ENCODE data around the gene TP53BP1. TPM values are rescaled to one million over a fixed set of nuclear protein-coding genes. Genes with fewer than 3 reads are reported as not detected.
A peak's percentile ranks its signal among the peaks of the same experiment; 100 is the strongest.

TP53BP1 gene
- total RNA-seq, 1 experiment from 2014 or later: 54.1 TPM

DNA sequence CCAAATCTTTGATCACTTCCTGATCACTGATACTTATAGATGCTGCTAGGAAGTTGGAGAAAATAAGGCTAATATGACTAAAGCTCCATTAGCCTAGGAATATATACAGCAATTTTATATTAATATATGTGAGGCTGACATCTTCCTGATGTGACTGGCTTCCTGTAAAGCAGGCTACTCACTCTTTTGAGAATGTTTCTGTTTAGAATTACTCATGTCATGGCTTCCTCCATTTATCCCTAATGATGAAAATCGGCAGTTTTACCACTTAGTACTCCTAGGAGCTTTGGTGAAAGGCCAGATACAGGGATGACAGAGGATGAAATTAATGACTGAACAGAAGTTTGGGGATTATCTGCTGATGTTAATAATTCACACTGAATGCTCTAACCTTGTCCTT, 20.6 kb upstream of the TP53BP1 start:
- H3K4me1 ChIP-seq (ENCODE audit: control insufficient read depth in 1 of 2, insufficient read depth in 2 of 2, low read length in 2 of 2): peaks cover 21 to 31% of the 10 kb centered on the region in 2 experiments
- ChIA-PET POLR2A (no interaction called here), CTCF (interaction anchor here (1.1 to 1.6 kb wide), 3 partner anchors 9 to 37 kb away, joined by 3 to 8 read pairs (median 4); no protein-coding TSS in a partner anchor), RAD21 (ENCODE audit: low non-redundant PET in 1 of 2, low total read pairs in 2 of 2, uncharacterized antibody in 2 of 2, unreplicated experiment in 2 of 2) (interaction anchor here in 1 of 2 experiments (1.4 kb wide), 1 partner anchor 73 kb away, joined by 5 read pairs; no protein-coding TSS in a partner anchor)
- H3K9me2 ChIP-seq (ENCODE audit: insufficient read depth): no peaks in the 10 kb centered on the region
- no peak overlapping the region for H3K4me3 ChIP-seq (replicated peaks in 1 of 2; ENCODE audit: low read depth in 1 of 2, low read length in 2 of 2)
- no TSS peak for BruUV-seq (replicated peaks)
- no peak for TF ChIP-seq YY1 (IDR thresholded peaks at IDR 0.05; ENCODE audit: extremely low read depth, insufficient replicate concordance, low read depth, low read length)
- TF ChIP-seq EGR1 (IDR thresholded peaks at IDR 0.05; ENCODE audit: low read depth): no peak
- TF ChIP-seq SRF (IDR thresholded peaks at IDR 0.05; ENCODE audit: low read depth): no peak
- no peak overlapping the region for H3K27ac ChIP-seq (ENCODE audit: low read depth, low read length)
- H3K9me3 ChIP-seq (ENCODE audit: control insufficient read depth in 1 of 2, insufficient read depth in 1 of 2, low read depth in 1 of 2, low read length in 2 of 2): no peaks in the 10 kb centered on the region
- no peak overlapping the region for H2AFZ ChIP-seq (ENCODE audit: low read depth, low read length, poor library complexity, severe bottlenecking)
- no peaks in the 10 kb centered on the region for H3K79me2 ChIP-seq (ENCODE audit: insufficient read depth, low read length)
- ATAC-seq: no peak
- H3K36me3 ChIP-seq (ENCODE audit: control insufficient read depth in 1 of 2, insufficient read depth in 2 of 2, low read length in 2 of 2): no peaks in the 10 kb centered on the region
- H4K20me1 ChIP-seq (ENCODE audit: insufficient read depth): no peaks in the 10 kb centered on the region
- intact Hi-C loops (cut with micrococcal nuclease): no loop called here
- no peaks in the 10 kb centered on the region for H3K27me3 ChIP-seq (ENCODE audit: insufficient read depth, low read length)
- H3K9ac ChIP-seq (ENCODE audit: low read length): no peak overlapping the region
- no peak for DNase-seq (ENCODE audit: low read depth, low spot score)
- no peak overlapping the region for H3K4me2 ChIP-seq (ENCODE audit: low read length)

DNA sequence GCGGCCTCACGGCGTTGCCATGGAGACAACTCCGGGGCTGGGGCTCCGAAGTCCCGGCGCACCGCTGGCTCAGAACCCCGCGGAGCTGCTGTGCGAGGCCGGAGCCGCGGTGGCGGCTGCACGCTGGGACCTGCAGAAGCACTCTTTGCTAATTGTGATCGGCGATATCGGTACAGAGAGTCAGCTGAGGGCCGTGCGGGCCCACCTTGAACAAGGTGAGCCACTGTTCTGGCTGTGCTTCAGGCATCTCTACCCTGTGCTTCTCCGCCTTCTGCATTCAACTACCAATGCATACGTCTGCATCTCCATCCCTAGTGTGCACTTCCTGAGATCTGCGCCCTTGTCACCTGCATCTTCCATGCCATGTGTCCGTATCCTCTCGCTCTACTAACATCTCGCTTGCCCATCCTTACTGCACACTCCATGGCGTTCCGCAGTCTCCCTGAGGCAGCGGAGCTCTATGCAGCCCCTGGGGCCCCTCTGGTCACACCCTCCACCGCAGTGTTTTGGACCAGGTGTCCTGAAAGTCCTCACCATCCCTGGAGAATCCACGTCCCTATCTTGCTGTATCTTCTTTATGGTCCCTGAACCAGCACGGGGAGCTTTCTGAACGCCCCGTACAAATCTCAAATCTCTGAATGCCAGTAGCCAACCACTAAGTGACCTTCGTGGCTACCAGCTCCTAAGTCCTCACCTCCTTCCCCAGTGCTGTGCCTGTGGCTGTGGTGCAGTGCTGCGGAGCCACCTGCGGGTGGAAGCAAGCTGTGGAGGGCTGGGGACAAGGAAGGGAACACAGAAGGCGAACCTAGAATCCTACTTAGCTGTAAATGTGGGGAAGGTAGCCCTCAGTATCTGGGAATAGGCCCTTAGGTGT, 18.3 kb upstream of the TP53BP1 start:
- Histone ChIP-seq H3K36me3 (ENCODE audit: control insufficient read depth in 1 of 2, insufficient read depth in 2 of 2, low read length in 2 of 2) (no peaks in the 10 kb centered on the region), H4K20me1 (ENCODE audit: insufficient read depth) (no peaks in the 10 kb centered on the region), H3K4me3 (replicated peaks in 1 of 2; ENCODE audit: low read depth in 1 of 2, low read length in 2 of 2) (peak overlapping the region; percentile 69 to 79), H3K4me2 (ENCODE audit: low read length) (peak overlapping the region; percentile 99), H2AFZ (ENCODE audit: low read depth, low read length, poor library complexity, severe bottlenecking) (peak overlapping the region; percentile 60), H3K27me3 (ENCODE audit: insufficient read depth, low read length) (no peaks in the 10 kb centered on the region), H3K79me2 (ENCODE audit: insufficient read depth, low read length) (no peaks in the 10 kb centered on the region), H3K9ac (ENCODE audit: low read length) (peak overlapping the region; percentile 47), H3K9me2 (ENCODE audit: insufficient read depth) (no peaks in the 10 kb centered on the region), H3K9me3 (ENCODE audit: control insufficient read depth in 1 of 2, insufficient read depth in 1 of 2, low read depth in 1 of 2, low read length in 2 of 2) (no peaks in the 10 kb centered on the region), H3K4me1 (ENCODE audit: control insufficient read depth in 1 of 2, insufficient read depth in 2 of 2, low read length in 2 of 2) (peaks cover 21 to 28% of the 10 kb centered on the region in 2 experiments), H3K27ac (ENCODE audit: low read depth, low read length) (peak overlapping the region; percentile 29; the same call in 1 of the 2 replicates)
- RAD21 ChIA-PET (ENCODE audit: low non-redundant PET in 1 of 2, low total read pairs in 2 of 2, uncharacterized antibody in 2 of 2, unreplicated experiment in 2 of 2): interaction anchor here in 1 of 2 experiments (0.5 to 0.6 kb wide), 2 partner anchors 308 to 1669 kb away, joined by 3 read pairs; no protein-coding TSS in a partner anchor
- POLR2A ChIA-PET: interaction anchor here (0.9 to 1.7 kb wide), 2 partner anchors 18 to 141 kb away, joined by 4 to 8 read pairs; partner anchors contain the start of genes TP53BP1, TUBGCP4 and ZSCAN29
- ATAC-seq (peak; percentile 71), DNase-seq (ENCODE audit: low read depth, low spot score) (peak; percentile 37)
- CTCF ChIA-PET: interaction anchor here (0.8 to 2.0 kb wide), 8 partner anchors 9 to 266 kb away, joined by 3 to 6 read pairs (median 4); partner anchors contain the start of genes ELL3 and TP53BP1
- intact Hi-C loops (cut with micrococcal nuclease): no loop called here
- BruUV-seq (replicated peaks): no TSS peak
- no peak for TF ChIP-seq EZH2phosphoT487 (IDR thresholded peaks at IDR 0.05; ENCODE audit: borderline replicate concordance)
- TF ChIP-seq, protein P1, sequence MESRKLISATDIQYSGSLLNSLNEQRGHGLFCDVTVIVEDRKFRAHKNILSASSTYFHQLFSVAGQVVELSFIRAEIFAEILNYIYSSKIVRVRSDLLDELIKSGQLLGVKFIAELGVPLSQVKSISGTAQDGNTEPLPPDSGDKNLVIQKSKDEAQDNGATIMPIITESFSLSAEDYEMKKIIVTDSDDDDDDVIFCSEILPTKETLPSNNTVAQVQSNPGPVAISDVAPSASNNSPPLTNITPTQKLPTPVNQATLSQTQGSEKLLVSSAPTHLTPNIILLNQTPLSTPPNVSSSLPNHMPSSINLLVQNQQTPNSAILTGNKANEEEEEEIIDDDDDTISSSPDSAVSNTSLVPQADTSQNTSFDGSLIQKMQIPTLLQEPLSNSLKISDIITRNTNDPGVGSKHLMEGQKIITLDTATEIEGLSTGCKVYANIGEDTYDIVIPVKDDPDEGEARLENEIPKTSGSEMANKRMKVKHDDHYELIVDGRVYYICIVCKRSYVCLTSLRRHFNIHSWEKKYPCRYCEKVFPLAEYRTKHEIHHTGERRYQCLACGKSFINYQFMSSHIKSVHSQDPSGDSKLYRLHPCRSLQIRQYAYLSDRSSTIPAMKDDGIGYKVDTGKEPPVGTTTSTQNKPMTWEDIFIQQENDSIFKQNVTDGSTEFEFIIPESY (IDR thresholded peaks at IDR 0.05; ENCODE audit: extremely low read depth, insufficient replicate concordance, low read length): no peak
- TF ChIP-seq, protein P2, sequence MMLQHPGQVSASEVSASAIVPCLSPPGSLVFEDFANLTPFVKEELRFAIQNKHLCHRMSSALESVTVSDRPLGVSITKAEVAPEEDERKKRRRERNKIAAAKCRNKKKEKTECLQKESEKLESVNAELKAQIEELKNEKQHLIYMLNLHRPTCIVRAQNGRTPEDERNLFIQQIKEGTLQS (IDR thresholded peaks at IDR 0.05): no peak
- peak; percentile 48 for TF ChIP-seq RAD21 (IDR thresholded peaks at IDR 0.05; ENCODE audit: low read depth)
- TF ChIP-seq, protein P3, sequence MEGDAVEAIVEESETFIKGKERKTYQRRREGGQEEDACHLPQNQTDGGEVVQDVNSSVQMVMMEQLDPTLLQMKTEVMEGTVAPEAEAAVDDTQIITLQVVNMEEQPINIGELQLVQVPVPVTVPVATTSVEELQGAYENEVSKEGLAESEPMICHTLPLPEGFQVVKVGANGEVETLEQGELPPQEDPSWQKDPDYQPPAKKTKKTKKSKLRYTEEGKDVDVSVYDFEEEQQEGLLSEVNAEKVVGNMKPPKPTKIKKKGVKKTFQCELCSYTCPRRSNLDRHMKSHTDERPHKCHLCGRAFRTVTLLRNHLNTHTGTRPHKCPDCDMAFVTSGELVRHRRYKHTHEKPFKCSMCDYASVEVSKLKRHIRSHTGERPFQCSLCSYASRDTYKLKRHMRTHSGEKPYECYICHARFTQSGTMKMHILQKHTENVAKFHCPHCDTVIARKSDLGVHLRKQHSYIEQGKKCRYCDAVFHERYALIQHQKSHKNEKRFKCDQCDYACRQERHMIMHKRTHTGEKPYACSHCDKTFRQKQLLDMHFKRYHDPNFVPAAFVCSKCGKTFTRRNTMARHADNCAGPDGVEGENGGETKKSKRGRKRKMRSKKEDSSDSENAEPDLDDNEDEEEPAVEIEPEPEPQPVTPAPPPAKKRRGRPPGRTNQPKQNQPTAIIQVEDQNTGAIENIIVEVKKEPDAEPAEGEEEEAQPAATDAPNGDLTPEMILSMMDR (IDR thresholded peaks at IDR 0.05 in 2 of 3, conservative IDR thresholded peaks at IDR 0.05 in 1 of 3; ENCODE audit: borderline replicate concordance in 1 of 3, insufficient read depth in 1 of 3, low read depth in 2 of 3, low read length in 2 of 3): peak; percentile 17 to 67 (median 55); a peak in 5 of 6 replicates
- no peak for TF ChIP-seq SP1 (IDR thresholded peaks at IDR 0.05; ENCODE audit: low read depth)

Measured in HCT116 (cell line).